Kidney (tissue), 14 donors: Measurements from ENCODE around the gene SGSH. TPM values are rescaled to one million over a fixed set of nuclear protein-coding genes. Genes with fewer than 3 reads are reported as not detected.
"Not testable (repeated sequence)": the region's sequence is repeated elsewhere in the genome, so short reads cannot be mapped to it uniquely, and the experiment has no call there.

Experiments used
- DNase-seq, 5 donors: peaks; one replicate each; pipeline ENCODE4 v3.0.0-alpha.2; 2013 to 2020
- FAIRE-seq: peaks from 2 replicates; lab custom pipeline; 2012; peaks lifted over from hg19 to GRCh38; lab: Jason Lieb, UNC
- H3K27ac ChIP-seq, 2 donors: one replicate each; pipeline ENCODE4 v1.7.0; 2013; ENCODE audit warnings: low read depth in 2 of 2, low read length in 2 of 2, inconsistent platforms in 1 of 2
- H3K27me3 ChIP-seq: one replicate; pipeline ENCODE4 v1.7.1; 2013; ENCODE audit warnings: low read length, inconsistent platforms; ENCODE audit not compliant: control insufficient read depth, insufficient read depth
- H3K36me3 ChIP-seq, 3 donors: one replicate each; pipeline versions ENCODE4 v1.7.0 to v1.7.1; 2013; ENCODE audit warnings: low read length in 3 of 3, control low read depth in 1 of 3, inconsistent platforms in 1 of 3; ENCODE audit not compliant: insufficient read depth in 3 of 3, control insufficient read depth in 2 of 3
- H3K4me1 ChIP-seq, 3 donors: one replicate each; pipeline versions ENCODE4 v1.7.0 to v1.7.1; 2013; ENCODE audit warnings: low read length in 3 of 3, inconsistent platforms in 1 of 3, low read depth in 1 of 3; ENCODE audit not compliant: control insufficient read depth in 2 of 3, insufficient read depth in 2 of 3
- H3K4me3 ChIP-seq, 3 donors: one replicate each; pipeline versions ENCODE4 v1.7.0 to v1.8.1; 2013; ENCODE audit warnings: low read length in 3 of 3, control low read depth in 1 of 3, inconsistent platforms in 1 of 3
- H3K9ac ChIP-seq, 3 donors: one replicate each; pipeline versions ENCODE4 v1.7.0 to v1.7.1; 2013; ENCODE audit warnings: low read length in 3 of 3, control low read depth in 1 of 3, inconsistent platforms in 1 of 3
- H3K9me3 ChIP-seq, 3 donors: one replicate each; pipeline versions ENCODE4 v1.7.0 to v1.7.1; 2013; ENCODE audit warnings: low read length in 3 of 3, control low read depth in 1 of 3, inconsistent platforms in 1 of 3; ENCODE audit not compliant: control insufficient read depth in 2 of 3, insufficient read depth in 1 of 3
- CTCF ChIP-seq: IDR thresholded peaks from 3 replicates; pipeline ENCODE4 v1.5.1; 2012; ENCODE audit warnings: mild to moderate bottlenecking, moderate library complexity, borderline replicate concordance; ENCODE audit not compliant: insufficient read depth; ENCODE audit errors: extremely low read depth
- intact Hi-C: fragments of 100-400 bp; cut with DNase I; formaldehyde crosslinking; loops from one replicate; pipeline ENCODE4 v1.11.1; 2022
- polyA plus RNA-seq: library from polyadenylated mRNA; stranded (reverse); fragments of 350-450 nt; fragmentation: Illumina TruSeq; extraction: RNeasy Lipid Tissue Mini Kit (QIAGEN cat#74804); gene quantifications from one replicate; pipeline ENCODE4 v1.2.3, GENCODE V29; 2014; ENCODE audit warnings: low read depth, low replicate concordance; ENCODE audit not compliant: insufficient read depth
- total RNA-seq: library from RNA; stranded (reverse); fragmentation: NEBNext Ultra II Directional; extraction: Animal tissue kit (Norgen Biotek cat#: 25700); gene quantifications from one replicate; pipeline ENCODE4 v1.2.1, GENCODE V29; 2021
- donor health status: control.
- donor health status: control.
- donor health status: control.
- donor health status: control.
- donor health status: control.
- donor health status: DM: yes; HTN: yes; CAD: no.
- donor health status: Normal renal cell carcinoma (clear cell type).

Gene SGSH
- total and polyA plus RNA-seq, 2 donors from 2014 or later, result 25.9 to 63.2 TPM

DNA sequence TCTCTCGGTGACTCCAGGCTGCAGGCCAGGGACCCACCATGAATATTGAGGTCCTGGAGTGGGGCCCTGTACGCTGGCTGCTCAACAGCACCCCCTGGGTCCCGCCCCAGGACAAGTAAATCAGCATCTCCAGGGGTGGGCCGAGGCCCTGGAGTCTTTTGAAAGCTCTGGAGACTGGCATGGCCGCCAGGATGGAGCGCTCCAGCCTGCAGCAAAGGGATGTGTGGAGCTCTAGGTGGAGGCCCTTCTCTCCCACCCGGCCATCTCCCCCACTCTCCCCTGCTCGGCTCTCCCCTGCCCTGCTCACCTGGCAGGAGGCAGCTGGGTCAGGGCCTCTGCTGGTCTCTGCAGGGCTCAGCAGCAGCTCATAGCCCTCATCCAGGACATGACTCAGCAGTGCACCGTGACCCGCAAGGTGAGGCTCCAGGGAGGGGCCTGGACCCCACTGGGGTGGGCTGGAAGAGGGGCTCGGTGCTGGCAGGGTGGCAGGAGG lies 16.6 kb downstream of the SGSH start:
- intact Hi-C loops, result no loop called here
- Histone ChIP-seq H3K9ac (no peak overlapping the region), H3K4me1 (no peaks in the 10 kb centered on the region), H3K36me3 (no peaks in the 10 kb centered on the region), H3K27me3 (no peaks in the 10 kb centered on the region), H3K9me3 (no peaks in the 10 kb centered on the region), H3K4me3 (no peak overlapping the region), H3K27ac (no peak overlapping the region)
- FAIRE-seq (no peak), DNase-seq (peak in 1 of 5 donors; percentile 67)
- TF ChIP-seq CTCF, result no peak

DNA sequence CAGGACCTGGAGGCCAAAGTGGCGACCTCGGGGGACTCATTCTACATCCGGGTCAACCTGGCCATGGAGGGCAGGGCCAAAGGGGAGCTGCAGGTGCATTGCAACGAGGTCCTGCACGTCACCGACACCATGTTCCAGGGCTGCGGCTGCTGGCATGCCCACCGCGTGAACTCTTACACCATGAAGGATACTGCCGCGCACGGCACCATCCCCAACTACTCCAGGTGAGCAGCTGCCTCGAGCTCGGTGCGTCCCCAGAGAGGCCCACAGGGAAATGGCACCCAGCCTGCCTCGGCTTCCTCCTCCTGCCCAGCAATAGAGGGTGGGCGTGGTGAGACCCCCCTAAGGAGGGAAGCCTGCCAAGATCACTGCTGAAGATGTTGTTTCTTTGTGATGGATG lies 17.9 kb downstream of the SGSH start:
- no peaks in the 10 kb centered on the region for H3K9me3 ChIP-seq
- TF ChIP-seq CTCF, result no peak
- no peaks in the 10 kb centered on the region for H3K36me3 ChIP-seq
- DNase-seq (peak in 1 of 5 donors; percentile 59), FAIRE-seq (no peak)
- H3K4me1 ChIP-seq, result no peaks in the 10 kb centered on the region
- no peaks in the 10 kb centered on the region for H3K27me3 ChIP-seq
- H3K27ac ChIP-seq, result no peak overlapping the region
- H3K4me3 ChIP-seq, result no peak overlapping the region
- intact Hi-C loops, result no loop called here
- H3K9ac ChIP-seq, result no peak overlapping the region

- Histone ChIP-seq H3K4me3 (no peak overlapping the region), H3K9me3 (no peaks in the 10 kb centered on the region), H3K27ac (no peak overlapping the region), H3K27me3 (no peaks in the 10 kb centered on the region), H3K4me1 (no peaks in the 10 kb centered on the region), H3K9ac (no peak overlapping the region), H3K36me3 (no peaks in the 10 kb centered on the region)
- FAIRE-seq (no peak), DNase-seq (no peak)
- intact Hi-C loops, result no loop called here
- no peak for TF ChIP-seq CTCF
Measured at GRCh38 chr17:80201446-80201845, 18.7 kb downstream of the SGSH start.

GRCh38 chr17:80199295-80199694 lies 20.8 kb downstream of the SGSH start:
- H3K9me3 ChIP-seq, H3K27me3 ChIP-seq, DNase-seq, H3K27ac ChIP-seq, H3K4me1 ChIP-seq, H3K9ac ChIP-seq, FAIRE-seq, intact Hi-C loops, H3K4me3 ChIP-seq, H3K36me3 ChIP-seq: not testable (repeated sequence)
